GM12864 (cell line): Measurements from ENCODE around the gene COL1A2.

Source experiments
- DNase-seq: peaks from one replicate; pipeline ENCODE4 v3.0.0-alpha.2; 2011; ENCODE audit warnings: low read depth
- H3K4me3 ChIP-seq: 2 replicates; pipeline ENCODE4 v1.5.1; 2011; ENCODE audit warnings: mild to moderate bottlenecking, low read depth, low read length, control low read depth
- TF ChIP-seq, protein P1 (sequence below): IDR thresholded peaks from 2 replicates; pipeline ENCODE4 v1.5.1; 2011; ENCODE audit warnings: low read depth, mild to moderate bottlenecking, moderate library complexity, low read length, control low read depth, inconsistent platforms; ENCODE audit errors: missing control alignments

Gene COL1A2

DNA sequence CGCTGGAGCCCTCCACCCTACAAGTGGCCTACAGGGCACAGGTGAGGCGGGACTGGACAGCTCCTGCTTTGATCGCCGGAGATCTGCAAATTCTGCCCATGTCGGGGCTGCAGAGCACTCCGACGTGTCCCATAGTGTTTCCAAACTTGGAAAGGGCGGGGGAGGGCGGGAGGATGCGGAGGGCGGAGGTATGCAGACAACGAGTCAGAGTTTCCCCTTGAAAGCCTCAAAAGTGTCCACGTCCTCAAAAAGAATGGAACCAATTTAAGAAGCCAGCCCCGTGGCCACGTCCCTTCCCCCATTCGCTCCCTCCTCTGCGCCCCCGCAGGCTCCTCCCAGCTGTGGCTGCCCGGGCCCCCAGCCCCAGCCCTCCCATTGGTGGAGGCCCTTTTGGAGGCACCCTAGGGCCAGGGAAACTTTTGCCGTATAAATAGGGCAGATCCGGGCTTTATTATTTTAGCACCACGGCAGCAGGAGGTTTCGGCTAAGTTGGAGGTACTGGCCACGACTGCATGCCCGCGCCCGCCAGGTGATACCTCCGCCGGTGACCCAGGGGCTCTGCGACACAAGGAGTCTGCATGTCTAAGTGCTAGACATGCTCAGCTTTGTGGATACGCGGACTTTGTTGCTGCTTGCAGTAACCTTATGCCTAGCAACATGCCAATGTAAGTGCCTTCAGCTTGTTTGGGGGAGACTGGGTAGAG is at the start of gene COL1A2:
TSS of gene COL1A2 (plus strand) at position 459 of the 704 bp plus-strand sequence. CDS start at position 596, 137 bp downstream.
- no peak for DNase-seq
- TF ChIP-seq, protein P1, sequence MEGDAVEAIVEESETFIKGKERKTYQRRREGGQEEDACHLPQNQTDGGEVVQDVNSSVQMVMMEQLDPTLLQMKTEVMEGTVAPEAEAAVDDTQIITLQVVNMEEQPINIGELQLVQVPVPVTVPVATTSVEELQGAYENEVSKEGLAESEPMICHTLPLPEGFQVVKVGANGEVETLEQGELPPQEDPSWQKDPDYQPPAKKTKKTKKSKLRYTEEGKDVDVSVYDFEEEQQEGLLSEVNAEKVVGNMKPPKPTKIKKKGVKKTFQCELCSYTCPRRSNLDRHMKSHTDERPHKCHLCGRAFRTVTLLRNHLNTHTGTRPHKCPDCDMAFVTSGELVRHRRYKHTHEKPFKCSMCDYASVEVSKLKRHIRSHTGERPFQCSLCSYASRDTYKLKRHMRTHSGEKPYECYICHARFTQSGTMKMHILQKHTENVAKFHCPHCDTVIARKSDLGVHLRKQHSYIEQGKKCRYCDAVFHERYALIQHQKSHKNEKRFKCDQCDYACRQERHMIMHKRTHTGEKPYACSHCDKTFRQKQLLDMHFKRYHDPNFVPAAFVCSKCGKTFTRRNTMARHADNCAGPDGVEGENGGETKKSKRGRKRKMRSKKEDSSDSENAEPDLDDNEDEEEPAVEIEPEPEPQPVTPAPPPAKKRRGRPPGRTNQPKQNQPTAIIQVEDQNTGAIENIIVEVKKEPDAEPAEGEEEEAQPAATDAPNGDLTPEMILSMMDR = no peak
- no peak within 1 kb of the TSS for H3K4me3 ChIP-seq

DNA sequence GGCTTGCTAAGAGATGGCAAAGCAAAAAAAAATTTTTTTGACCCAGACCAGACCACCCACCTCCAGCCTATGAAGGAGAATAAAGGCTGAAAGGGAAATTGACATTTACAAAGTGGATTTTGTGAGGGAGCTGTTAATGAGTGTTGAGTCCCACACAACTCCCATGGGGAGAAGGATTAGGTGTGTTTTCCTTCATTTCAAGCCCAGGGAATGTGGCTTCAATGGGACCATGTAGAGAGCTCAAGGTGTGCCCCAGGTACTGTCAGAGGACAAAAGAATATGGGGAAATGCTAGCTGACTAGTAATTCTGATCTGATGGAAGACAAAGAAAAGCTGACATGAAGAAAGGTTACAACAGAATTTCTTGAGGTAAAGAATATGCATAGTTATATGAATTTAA is 48.8 kb upstream of the COL1A2 start:
- DNase-seq = no peak
- TF ChIP-seq, protein P1 = no peak
- H3K4me3 ChIP-seq = no peak overlapping the region

DNA sequence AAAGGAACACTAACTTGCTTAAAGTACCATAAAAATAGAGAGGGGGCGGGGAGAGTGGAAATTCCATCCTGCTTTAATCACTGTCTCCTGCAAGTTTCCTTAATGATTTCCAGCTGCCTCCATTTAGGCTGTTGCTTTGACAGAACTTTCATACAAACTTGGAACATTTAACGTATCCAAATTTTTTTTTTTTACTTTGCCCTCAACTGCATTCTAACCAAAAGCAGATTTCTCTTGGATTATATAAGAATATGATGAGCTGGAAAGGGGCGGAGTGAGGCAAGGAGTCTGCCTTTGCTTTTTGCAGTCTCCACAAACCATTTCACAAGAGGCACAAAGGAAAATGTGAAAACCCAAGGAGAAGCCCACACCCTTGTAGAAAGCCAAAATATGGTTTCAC is 46.6 kb upstream of the COL1A2 start:
- no peak for DNase-seq
- H3K4me3 ChIP-seq = no peak overlapping the region
- TF ChIP-seq, protein P1 = no peak

DNA sequence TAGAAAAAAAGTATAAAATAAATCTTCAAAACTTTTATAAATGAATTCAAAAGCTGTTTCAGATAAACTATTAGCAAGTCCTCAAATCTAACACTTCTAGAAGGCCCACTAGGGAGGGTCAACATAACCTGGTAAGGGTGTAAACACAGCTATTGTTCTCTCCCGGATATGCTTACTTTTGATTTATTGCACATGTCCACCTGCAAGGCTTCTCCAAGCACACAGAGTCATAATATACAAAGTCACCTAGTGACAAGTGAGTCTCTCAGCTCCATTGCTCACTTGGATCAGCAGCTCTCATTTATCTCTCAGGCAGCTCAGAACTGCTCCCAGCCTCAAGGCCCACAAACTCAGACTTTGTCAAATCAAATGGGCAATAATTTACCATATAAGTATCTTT is 44.0 kb upstream of the COL1A2 start:
- DNase-seq = no peak
- no peak overlapping the region for H3K4me3 ChIP-seq
- TF ChIP-seq, protein P1 = no peak

DNA sequence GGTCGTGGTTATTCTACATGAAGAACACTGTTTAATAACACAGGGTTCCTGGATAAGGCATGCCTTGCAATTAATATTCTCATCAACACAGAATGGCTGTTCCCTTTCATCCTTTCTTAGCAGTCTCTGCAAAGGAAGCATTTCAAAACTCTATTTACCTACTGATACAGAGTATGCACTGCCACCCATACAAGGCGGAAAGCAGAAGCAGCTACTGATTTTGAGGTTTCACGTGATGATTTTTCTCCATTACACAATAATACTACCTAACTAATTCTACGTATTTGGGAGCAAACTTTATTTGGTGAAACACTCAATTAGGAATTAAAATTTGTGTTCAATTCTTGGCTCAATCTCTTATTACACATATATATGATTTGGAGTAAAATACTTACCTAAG is 43.0 kb upstream of the COL1A2 start:
- TF ChIP-seq, protein P1 = no peak

DNA sequence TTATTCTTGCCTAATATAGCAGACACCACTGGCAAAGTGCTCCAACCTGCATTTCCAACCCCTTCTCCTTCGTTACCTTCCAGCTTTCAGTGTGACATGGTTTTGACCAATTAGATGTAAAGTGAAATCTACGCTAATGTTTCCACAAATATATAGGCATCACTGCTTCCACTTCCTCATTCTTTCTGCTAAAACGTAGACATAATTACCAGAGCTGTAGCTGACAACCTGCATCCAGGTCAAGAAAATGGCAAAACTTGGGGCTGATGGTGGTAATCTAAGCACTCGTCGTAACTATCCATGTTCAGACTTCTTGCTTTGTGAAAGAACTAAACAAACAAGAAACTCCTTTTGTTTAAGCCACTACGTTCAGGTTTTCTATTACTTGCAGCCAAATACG is 41.8 kb upstream of the COL1A2 start:
- no peak for DNase-seq
- H3K4me3 ChIP-seq = no peak overlapping the region
- TF ChIP-seq, protein P1 = no peak

More for the DNA sequence above, 43.0 kb upstream of the COL1A2 start:
- H3K4me3 ChIP-seq = no peak overlapping the region
- DNase-seq = no peak

DNA sequence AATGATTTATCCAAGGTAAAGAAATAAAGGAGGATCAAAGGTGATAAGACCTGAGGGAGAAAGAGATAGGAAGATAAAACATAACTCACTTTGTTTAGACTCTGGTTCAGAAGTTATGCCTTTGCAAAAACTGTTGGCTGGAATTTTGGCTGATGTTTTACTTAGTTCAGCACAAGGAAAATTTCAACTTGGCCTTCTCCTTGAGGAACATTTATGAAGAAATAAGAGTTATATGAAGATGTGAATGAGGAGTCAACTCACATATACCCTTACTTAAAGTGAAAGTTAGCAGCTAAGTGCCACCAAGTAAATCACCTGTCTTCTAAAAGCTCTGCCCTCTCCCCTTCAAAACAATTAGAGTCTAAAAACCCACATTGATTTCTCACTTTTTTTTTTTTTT is 39.7 kb upstream of the COL1A2 start:
- TF ChIP-seq, protein P1 = no peak
- DNase-seq = no peak
- H3K4me3 ChIP-seq = no peak overlapping the region
